HepG2 (cell line): ENCODE results near the gene CD19. TPM values are rescaled to one million over a fixed set of nuclear protein-coding genes. Genes with fewer than 3 reads are reported as not detected.

ENCODE experiments used
- ARNTL ChIP-seq: sonication (generic); formaldehyde crosslinking; IDR thresholded peaks from 2 replicates; pipeline ENCODE4 v1.4.0; 2020; ENCODE audit warnings: mild to moderate bottlenecking, missing genetic modification reagents
- KDM1A ChIP-seq: IDR thresholded peaks from 2 replicates; pipeline ENCODE4 v1.6.1; 2016; ENCODE audit warnings: missing compliant biosample characterization
- MTF1 ChIP-seq: sonication (generic); formaldehyde crosslinking; IDR thresholded peaks from 2 replicates; pipeline ENCODE4 v1.5.0; 2020; ENCODE audit warnings: missing genetic modification reagents
- PATZ1 ChIP-seq: sonication (generic); formaldehyde crosslinking; IDR thresholded peaks from 2 replicates; pipeline ENCODE4 v1.4.0; 2020; ENCODE audit warnings: missing genetic modification reagents
- PHF20 ChIP-seq: sonication (generic); formaldehyde crosslinking; IDR thresholded peaks from 2 replicates; pipeline ENCODE4 v1.5.0; 2020; ENCODE audit warnings: mild to moderate bottlenecking, missing genetic modification reagents
- RNF219 ChIP-seq: sonication (generic); formaldehyde crosslinking; IDR thresholded peaks from 2 replicates; pipeline ENCODE4 v1.5.0; 2020; ENCODE audit warnings: mild to moderate bottlenecking, missing genetic modification reagents
- ZBTB33 ChIP-seq: sonication (generic); formaldehyde crosslinking; IDR thresholded peaks from 2 replicates; pipeline ENCODE4 v1.4.0; 2020; ENCODE audit warnings: missing genetic modification reagents
- ZFX ChIP-seq: sonication (generic); formaldehyde crosslinking; IDR thresholded peaks from 2 replicates; pipeline ENCODE4 v1.4.0; 2020; ENCODE audit warnings: mild to moderate bottlenecking, low read depth, missing genetic modification reagents, moderate library complexity
- ZNF207 ChIP-seq: fragments of 450-650 bp; IDR thresholded peaks from 2 replicates; pipeline ENCODE4 v1.6.1; 2016; ENCODE audit warnings: antibody characterized with exemption, borderline replicate concordance
- ZNF407 ChIP-seq: sonication (generic); formaldehyde crosslinking; IDR thresholded peaks from one replicate; pipeline ENCODE4 v1.5.1; 2020; ENCODE audit warnings: mild to moderate bottlenecking, missing genetic modification reagents; ENCODE audit errors: not compliant biosample characterization
- ZNF503 ChIP-seq: sonication (generic); formaldehyde crosslinking; IDR thresholded peaks from 2 replicates; pipeline ENCODE4 v1.4.0; 2020; ENCODE audit warnings: missing genetic modification reagents
- ZNF7 ChIP-seq: IDR thresholded peaks from 2 replicates; pipeline ENCODE4 v1.6.1; 2016; ENCODE audit warnings: missing biosample characterization, missing genetic modification reagents
- polyA plus RNA-seq, 8 experiments: library from polyadenylated mRNA; depleted of rRNA in 3 of 8; stranded (reverse) in 7 of 8; unstranded in 1 of 8; fragments of >200 nt; fragmentation: Illumina TruSeq in 4 of 8; extraction: Trizol in 4 of 8; gene quantifications; 2 replicates each; pipeline versions ENCODE4 v1.2.1 to v1.2.3, GENCODE V29; 2011 to 2016; ENCODE audit warnings: low read depth in 4 of 8, missing spikeins in 1 of 8, mixed read lengths in 1 of 8; ENCODE audit not compliant: insufficient read depth in 1 of 8
- total RNA-seq, 5 experiments: library from RNA; depleted of rRNA; stranded (reverse); fragments of >200 nt; fragmentation: Illumina TruSeq; extraction: Trizol; gene quantifications; 2 replicates each; pipeline ENCODE4 v1.2.3, GENCODE V29; 2016; ENCODE audit warnings: low read depth in 1 of 5

CD19 gene
- total and polyA plus RNA-seq, 2 of the 13 experiments (the other 11 are each of a cell fraction or from before 2014, with no cell fraction given): 0.55 to 1.1 TPM

- TF ChIP-seq ZFX (CRISPR knock-in tag) (peak; percentile 97), ZNF207 (peak; percentile 94; the same call in 1 of the 2 replicates), MTF1 (CRISPR knock-in tag) (peak; percentile 94), RNF219 (CRISPR knock-in tag) (no peak), ZNF407 (CRISPR knock-in tag) (no peak), ZNF503 (peak; percentile 92), ZNF7 (CRISPR knock-in tag) (no peak), ZBTB33 (CRISPR knock-in tag) (peak; percentile 75), KDM1A (CRISPR knock-in tag) (no peak; the same call in 1 of the 2 replicates), ARNTL (CRISPR knock-in tag) (peak; percentile 97), PHF20 (CRISPR knock-in tag) (peak; percentile 100), PATZ1 (CRISPR knock-in tag) (peak; percentile 72)
These were observed 42.8 kb downstream of the CD19 start, which contains the start of gene SPNS1 (continued) for GRCh38 chr16:28974437-28975157.
